NCI-H69 (cell line): ENCODE data around the gene ALG12.

Experiments
- DNase-seq: peaks from one replicate; lab custom pipeline; 2025; lab: John Stamatoyannopoulos, UW

ALG12 gene

DNA sequence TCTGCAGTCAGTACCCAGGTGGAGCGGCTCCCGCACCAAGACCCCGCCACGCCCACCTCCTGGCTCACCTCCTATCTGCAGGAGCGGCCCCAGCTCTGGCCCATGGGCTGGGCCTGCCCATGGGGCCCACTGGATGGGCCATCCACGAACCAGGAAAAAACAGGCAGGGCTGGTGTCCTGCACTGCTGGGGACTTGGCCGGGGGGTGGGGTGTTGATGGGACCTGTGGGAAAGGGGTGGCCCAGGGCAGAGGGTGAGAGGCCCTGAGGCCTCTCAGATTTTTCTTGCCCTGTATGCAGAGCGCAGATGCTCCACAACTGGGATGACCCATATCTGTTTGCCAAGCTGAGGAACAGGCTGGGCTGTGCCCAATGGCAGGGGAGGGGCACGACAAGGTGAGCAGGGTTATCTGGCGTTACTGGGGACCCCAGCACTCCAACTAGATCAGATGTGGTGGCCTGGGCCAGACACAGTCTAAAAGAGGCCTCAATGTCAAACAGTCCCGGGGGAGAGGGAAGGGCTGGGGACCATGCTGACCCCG, 39.7 kb upstream of the ALG12 start:
- no peak for DNase-seq

DNA sequence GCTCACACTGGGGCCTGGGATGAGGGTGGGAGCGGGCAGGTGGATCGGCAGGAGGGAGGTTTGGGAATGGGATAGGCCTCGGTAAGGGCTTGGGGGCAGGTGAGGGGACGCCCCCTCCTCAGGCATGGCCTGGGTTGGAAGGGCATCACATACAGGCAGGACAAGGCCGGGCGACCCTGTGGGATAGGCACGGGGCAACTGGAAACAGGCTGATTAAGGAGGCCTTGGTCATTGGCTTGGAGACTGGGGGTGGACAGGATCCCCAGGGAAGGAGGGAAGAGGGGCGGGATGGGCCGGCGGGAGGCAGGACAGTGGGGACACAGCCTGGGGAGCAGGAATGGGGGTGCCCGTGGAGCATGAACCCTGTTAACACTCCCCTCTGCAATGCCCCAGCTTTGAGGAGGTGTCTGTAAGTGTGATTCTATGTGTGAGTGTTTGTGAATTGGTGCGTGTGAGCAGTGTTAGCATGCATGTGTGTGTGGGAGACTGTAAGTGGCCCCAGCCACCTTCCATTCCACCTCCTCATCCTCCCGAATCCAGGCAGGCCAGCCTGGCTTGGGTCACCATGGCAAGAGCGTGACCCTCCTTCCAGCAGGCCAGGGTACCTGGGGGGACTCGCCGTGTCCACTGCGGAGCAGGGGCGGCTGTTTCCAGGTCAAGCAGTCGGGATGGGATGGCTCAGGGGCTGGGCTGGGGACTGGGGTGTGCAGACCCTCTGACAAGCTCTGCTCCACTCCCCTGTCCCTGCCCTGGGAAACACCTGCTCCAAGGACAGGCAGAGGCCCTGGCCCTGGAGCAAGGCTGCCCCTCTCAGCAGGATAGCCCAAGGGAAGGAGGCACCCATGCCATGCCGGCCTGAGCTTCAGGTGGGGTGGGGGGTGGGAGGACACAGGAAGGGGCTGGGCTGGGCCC, 38.9 kb upstream of the ALG12 start:
- DNase-seq = no peak

DNA sequence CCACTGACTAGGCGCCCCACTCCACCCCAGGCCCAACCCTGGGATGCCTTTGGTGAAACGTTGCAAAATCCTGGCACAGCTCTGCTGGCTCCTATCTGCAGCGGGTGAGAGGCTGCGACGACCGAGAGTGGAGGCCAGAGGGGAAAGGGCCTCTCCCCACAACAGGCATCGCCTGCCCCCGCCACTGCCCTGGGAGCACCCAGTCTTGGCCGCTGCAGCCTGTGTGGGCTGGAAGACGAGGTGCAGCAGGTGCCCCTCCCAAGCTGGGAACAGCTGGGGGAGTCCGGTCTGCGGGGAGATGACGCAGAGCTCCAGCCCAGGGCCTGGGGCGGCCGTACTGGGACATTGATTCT, 38.2 kb upstream of the ALG12 start:
- no peak for DNase-seq

DNA sequence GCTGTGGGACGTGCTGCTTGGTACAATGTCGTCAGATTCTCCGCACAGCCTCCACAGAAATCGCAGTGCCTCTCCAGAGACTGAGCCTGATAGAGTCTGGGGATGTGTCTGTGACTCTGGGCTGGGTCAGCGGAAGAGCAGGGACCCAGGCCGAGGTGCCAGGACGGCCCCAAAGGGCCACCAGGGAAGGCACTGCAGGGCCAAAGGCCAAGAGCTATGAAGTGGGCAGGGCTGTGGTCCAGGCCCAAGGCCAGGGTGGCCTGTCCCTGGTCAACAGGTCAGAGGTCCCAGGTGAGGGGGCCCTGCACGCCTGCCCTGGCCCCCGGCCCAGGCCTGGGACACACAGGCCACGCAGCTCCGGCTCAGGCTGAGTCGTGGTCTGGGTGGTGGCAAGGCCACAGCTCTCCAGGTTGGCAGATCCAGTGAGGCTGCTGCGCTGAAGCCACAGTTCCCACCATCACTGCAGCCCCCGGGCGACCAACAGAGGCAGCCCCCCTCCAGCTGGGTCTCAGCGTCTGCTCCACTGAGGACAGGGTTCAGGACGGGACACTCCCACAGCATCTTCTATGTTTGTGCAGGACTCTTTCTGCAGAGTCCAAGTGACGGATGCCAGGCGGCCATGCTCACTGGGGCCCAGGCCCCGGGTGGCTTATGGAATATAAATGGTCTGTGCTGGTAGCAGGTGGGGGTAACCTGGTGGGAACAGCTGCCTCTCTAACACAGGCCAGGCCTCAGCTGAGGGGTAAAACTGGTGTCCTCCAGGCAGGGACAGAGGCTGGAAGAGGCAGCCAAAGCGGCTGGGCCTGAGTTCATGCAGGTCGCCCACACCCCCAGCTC, 37.6 kb upstream of the ALG12 start:
- no peak for DNase-seq

DNA sequence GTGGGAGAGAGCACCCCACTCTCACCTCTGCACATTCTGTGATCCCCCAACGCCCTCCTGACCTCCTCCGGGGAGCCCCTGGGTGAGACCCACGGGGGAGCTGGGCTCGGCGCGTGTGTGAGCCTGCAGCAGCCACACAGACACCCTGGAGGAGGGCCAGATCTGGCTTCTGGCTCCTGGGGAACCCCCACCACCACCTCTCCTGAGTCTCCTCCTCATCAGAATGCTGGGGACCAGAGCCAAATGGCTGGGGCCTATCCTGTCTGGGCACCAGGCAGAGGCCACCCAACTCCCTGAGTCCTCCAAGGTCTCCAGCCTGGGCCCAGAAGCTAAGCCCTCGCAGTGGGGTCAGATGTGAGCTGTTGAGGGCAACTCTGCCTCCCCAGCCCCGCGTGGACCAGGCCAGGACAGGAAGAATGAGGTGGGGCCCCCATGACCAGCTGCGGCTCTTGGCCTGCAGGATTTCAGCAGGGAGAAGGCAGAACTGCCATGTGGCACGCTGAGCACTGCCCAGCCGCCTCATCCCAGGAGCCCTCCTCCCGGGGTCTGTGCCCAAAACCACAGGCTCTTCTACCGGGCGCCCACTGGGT, 36.8 kb upstream of the ALG12 start:
- DNase-seq = no peak

DNA sequence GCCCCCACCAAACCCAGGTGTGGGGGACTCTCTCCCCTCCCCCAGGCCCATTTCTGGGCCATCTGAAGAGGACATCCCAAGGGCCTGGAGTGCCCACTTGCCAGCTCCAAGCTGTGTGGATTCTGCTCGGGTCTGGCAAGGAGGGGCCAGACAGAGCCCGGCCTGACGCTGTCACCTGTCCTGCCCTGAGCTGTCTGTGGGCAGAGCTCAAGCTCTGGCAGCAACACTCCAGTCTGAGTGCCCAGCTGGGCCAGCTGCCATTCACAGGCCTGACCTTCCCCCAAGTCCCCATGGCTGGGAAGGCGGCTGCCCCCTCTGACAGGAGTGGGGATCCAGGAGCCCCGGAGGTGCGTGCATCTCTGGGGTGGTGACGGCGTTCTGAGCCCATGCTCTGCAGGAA, 36.1 kb upstream of the ALG12 start:
- DNase-seq = no peak

DNA sequence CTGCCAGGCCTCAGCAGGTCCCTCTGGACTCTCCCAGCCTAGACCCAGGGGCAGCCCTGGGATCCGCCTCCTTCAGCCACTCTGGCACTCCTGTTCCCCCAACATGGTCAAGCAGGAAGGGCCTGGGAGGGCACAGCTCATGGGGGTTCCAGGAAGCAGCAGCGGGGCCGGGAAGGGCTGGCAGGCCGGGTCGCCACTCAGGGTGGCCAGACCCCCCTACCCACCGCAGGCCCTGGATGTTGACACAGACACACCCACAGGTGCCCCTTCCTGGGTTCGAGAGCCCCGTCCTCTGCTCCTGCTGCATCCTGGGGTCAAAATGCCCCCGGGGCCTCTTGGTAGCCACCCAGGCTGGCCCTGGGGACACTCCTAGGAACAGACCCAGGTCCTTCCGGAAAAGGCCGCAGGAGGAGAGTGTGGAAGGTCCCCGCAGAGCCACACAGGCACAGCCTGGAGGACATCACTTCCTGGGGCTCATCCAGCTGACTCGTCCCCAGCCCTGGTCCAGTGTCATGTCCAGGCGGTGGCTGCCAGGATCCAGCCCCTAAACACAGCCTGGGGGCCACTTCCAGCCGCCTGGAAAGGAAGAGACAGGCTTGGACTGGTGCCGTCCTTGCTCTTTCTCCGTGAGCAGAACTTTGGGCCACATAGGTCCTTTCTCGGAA, 35.6 kb upstream of the ALG12 start:
- no peak for DNase-seq

DNA sequence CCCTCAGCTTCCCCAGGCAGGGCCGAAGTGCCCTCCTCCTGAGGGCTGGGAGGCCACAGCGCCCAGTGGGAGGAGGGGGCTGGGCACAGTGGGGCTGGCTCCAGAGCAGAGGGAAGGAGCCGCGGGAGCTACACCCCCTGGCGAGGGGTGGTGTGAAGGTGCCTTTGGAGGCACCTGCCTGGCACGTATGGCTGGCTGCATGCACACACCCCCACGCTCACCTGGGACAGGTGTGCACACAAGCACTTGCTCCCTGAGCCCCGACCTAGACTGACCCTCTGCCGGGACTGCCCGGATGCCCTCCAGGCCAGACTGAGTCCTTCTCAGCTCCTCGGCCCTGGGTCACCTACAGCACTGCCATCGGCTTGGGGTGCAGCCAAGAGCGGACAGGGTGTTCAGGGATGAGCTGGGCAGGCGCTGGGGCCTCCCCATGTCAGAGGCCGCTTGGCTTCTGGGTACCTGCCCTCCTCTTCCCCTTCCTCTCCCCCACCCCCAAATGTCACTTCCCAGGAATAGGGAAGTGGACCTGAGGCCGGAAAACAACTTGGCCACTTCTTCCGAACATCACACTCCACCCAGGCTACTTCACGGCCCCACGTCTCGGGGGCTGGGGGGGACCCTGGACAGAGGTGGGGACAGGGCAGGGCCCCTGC, 34.9 kb upstream of the ALG12 start:
- peak; percentile 27 for DNase-seq

DNA sequence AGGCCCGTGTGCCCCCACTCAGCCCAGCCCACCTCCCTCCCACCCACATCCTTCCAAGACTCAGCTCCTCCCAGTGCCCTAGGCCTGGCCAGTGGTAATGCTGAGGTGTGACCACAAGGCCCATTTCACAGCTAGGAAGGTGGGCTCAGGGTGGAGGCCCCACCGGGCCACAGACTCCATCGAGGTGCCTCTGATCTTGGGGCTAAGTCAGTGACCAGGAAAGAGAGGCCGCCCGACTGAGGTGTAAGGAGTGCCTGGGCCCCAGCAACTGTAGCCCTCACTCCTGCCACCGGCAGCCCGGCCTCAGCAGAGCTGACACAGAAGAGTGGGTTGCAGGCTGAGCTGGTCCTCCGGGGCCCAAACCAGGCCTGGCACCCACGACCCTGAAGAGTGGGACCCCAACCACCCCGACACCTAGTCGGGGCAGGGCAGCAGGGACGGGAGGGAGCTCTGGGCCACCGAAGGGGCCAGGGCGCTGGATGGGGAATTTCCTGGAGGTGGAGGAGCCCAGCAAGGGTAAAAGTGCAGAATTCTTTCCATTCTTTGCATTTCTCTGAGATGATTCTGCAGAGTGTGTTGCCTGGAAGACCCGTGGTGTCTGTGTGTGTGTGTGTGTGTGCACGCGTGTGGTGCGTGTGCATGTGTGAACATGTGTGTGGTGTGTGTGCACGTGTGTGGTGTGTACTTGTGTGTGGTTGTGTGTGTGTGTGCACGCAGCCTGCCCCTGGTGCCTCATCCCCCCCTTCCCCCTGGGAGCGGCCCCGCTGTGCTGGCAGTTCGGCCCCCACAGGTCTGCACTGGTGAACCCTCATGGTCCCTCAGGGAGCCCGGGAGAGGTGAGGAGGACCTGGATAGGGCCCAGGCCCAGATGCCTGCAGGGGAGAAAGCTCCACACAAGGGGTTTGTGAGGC, 34.0 kb upstream of the ALG12 start:
- DNase-seq = no peak

DNA sequence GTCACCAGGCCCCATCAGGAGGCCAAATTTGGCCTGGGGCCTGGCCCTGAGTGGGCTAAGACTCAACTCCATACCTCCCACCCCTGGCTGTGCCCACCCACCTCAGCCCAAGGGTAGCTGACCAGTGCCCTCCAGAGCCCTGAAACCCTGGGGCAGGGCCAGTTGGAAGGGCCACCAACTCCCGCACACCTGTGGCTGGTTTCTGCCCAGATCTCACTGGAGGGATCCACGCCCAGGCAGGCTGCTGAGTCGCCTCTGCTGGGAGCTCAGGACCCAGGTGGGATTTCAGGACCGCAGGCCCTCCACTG, 33.4 kb upstream of the ALG12 start:
- DNase-seq = no peak

DNA sequence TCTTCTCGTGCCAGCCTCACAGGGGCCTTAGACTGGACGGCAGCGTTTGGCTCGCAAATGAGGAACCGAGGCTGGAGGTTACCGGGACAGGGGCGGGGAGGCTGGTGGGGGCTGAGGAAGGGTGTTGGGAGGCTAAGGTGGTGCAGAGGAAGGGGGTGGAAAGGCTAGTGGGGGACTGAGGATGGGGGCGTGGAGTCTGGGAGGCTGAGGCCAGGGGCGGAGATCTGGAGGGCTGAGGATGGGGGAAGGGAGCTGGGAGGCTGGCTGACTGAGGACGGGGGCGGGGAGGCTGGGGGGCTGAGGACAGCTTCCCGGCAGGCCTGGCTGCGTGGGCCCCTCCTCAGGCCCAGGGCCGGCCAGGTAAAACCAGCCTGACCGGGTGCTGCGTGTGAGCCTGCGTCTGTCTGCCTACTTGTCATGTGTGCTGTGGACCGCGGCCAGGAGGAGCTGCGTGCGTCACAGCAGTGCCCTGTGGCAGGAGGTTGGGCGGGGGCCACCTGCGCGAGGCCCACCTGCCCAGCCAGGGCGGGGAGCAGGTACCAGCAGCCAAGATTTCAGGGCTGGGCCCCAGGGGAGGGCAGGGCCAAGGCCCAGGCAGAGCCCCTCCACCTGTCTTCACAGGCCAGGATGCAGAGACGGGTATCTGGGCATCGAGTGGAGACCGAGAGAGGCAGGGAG, 32.9 kb upstream of the ALG12 start:
- peak; percentile 28 for DNase-seq

DNA sequence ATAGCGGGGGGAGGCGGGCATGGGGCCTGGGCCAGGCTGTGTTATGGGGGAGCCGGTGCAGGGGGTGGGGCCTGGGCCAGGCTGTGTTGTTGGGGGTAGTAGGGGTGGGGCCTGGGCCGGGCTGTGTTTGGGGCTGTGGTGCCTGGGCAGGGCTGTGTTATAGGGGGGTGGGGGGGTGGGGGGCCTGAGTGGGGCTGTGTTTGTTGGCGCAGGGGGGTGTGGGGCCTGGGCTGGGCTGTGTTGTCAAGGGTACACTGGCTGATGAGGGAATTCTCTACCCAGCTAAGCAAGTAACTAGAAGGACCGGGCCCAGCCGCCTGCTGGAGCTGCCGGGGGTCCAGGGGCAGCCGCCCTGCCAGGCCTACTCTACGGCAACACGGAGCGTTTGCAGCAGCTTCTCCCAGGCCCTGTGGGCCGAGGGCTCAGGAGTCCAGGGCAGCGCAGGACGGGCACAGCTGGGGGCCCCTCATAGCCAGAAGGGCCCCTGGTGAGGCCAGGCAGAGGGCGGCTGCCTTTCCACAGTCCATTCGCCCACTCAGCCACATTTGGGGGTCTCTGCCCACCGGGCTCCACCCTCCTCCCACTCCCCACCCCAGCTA, 32.3 kb upstream of the ALG12 start:
- no peak for DNase-seq

DNA sequence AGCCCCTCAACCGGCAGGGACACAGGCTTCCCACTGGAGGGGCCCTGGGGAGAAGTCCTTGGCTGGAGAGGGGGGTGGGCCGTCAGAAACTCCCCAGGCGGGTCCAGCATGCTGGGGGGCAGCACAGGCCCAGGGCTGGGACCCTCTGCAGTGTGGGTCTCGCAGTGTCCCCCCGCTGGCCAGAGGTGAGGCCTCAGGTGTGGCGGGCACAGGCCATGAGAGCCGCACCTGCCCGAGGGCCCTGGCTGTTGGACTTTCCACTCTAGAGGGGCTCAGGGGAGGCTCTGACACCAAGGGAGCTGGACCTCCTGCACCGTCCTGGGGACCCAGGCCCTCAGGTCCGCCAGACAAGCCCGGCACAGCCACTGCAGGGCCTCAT, 31.7 kb upstream of the ALG12 start:
- no peak for DNase-seq

DNA sequence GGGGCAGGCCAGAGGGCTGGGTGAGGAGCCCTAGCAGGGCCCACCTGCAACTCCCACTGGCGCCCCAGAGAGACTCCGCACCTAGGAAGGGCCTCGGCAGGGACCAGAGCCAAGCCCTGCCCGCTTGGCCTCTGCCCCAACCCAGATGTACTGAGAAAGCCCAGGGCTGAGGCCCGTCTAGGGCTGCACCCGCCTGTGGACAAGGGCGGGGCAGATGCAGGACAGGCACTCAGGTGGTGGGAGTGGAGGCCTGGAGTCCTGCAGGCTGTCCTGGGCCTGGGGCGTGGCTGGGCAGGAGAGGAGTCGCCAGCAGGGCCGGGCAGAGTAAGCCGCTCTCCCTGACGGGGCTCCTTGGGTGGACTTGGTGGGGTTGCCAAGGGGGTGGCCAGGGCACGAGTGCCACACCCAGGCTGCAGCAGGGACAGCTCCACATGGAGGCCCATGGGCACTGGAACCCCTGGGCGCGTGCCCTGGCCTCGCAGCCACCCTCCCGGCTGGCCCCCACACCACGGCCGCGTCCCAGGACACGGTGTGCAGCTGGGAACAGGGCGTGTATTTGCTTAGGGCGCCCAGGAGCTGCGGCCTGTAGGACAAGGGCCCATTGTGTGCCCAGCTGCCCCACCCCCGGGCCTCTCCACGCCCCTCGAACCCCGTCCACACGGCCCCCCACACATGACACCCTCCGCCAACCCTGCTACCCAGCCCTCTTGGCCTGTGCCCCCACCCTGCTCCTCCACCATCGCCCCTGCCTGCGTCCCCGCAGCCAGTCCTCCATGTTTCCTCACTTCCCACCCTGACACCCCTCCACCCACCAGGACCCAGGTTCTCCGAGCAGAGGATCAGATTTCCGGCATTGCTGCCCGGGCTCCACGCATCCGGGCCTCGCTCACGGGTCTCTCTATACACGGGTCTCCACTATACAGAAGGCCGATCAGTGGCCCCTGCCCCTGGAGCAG, 31.0 kb upstream of the ALG12 start:
- no peak for DNase-seq

DNA sequence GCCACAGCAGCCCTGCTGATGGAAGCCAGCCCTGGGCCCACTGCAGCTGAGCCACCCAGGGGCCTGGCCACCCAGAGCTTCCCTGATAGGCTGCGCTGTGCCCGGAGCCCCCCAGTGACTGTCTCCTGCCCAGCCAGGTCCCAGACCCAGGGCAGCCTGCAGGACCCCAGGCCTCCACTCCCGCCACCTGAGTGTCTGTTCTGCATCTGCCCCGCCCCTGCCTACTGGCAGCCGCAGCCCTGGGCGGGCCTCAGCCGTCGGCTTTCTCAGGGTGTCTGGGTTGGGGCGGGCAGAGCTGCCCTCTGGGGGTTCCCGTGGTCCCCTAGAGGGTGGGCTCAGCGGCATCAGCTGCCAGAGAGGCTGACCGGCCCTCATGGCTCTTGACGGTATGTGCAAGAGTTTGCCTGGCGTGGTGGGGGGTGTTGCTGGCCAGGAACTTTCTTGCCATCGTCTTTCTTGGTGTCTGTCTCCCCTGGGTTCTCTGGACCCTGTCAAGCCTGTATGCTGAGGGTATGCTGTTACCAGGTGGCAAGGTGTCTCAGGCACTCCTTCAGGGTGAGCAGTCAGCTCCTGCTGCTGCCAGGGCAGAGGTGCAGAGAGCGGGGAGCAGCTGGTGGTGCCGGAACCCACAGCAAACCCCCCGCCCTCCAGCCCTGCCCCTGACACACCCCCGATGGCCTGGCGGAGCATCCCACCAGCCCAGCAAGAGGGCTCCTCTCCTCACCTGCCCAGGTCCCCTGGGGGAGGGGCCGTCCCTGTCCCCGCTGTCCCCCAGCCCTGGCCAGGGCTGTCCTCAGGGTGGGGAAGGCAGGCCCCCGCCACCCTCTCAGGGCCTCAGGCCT, 30.1 kb upstream of the ALG12 start:
- no peak for DNase-seq

DNA sequence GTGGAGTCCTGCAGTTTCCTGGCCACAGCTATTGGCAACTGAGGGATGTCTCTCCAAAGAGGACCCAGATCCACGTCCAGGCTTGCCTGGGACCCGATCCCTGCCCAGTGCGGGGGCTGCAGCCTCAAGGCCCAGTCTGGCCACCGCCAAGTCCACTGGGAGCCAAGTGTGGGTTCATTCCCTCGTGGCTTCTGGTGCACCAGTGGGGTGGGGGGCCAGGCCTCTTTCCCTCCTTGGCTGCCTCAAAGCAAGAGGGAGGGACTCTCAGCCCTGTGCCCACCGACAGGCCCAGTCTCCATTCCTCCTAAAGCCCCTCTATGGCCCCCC, 29.0 kb upstream of the ALG12 start:
- DNase-seq = no peak

DNA sequence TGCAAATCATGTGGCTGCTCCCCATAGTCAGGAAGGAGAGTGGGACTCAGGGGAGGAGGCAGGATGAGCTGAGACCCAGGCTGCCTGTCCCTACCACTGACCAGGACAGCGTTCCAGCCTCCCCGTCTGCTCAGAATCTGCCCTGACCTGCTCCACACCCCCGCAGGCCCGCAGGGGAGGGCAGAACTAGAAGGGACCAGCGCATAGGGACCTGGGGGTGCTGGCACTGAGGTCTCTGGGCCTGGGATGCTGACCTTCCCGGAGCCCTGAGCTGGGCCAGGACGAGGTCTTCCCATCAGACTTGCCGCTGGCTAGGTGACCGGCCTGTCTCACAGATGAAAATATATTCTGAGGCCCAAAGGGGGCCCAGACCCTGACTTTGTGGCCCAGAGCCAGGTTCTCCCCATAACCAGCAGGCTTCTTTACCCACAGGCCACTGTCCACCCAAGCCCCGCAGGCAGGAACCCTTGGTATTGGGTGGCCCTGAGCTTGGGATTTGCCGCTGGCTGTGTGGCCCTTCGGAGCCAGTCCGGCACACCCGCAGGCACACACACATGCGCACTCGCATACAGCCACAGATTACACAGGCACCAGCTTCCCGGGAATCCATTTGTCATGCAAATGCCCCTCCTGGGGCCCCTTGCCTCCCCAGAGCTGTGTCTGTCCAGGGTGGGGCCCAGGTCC, 28.5 kb upstream of the ALG12 start:
- peak; percentile 22 for DNase-seq
